HepG2 (cell line): ENCODE data around the gene ZNF526. TPM values are rescaled to one million over a fixed set of nuclear protein-coding genes. Genes with fewer than 3 reads are reported as not detected.

Source experiments
- AHR ChIP-seq: IDR thresholded peaks from 2 replicates; pipeline ENCODE4 v1.6.1; 2018; ENCODE audit warnings: missing genetic modification reagents, missing compliant biosample characterization
- CC2D1A ChIP-seq: sonication (generic); formaldehyde crosslinking; IDR thresholded peaks from 2 replicates; pipeline ENCODE4 v1.8.1; 2023; ENCODE audit warnings: mild to moderate bottlenecking, missing genetic modification reagents
- KDM1A ChIP-seq: IDR thresholded peaks from 2 replicates; pipeline ENCODE4 v1.6.1; 2016; ENCODE audit warnings: missing compliant biosample characterization
- KIAA2018 ChIP-seq: sonication (generic); formaldehyde crosslinking; IDR thresholded peaks from 2 replicates; pipeline ENCODE4 v1.5.0; 2020; ENCODE audit warnings: mild to moderate bottlenecking, missing genetic modification reagents, borderline replicate concordance
- MTF1 ChIP-seq: sonication (generic); formaldehyde crosslinking; IDR thresholded peaks from 2 replicates; pipeline ENCODE4 v1.5.0; 2020; ENCODE audit warnings: missing genetic modification reagents
- NFRKB ChIP-seq: fragments of 450-650 bp; IDR thresholded peaks from 2 replicates; pipeline ENCODE4 v1.6.1; 2017
- NPAS2 ChIP-seq: sonication (generic); formaldehyde crosslinking; IDR thresholded peaks from 2 replicates; pipeline ENCODE4 v1.8.0; 2022; ENCODE audit warnings: mild to moderate bottlenecking, missing genetic modification reagents, borderline replicate concordance
- NR2F2 ChIP-seq: IDR thresholded peaks from 2 replicates; pipeline ENCODE4 v1.6.1; 2012; ENCODE audit warnings: low read depth, inconsistent platforms, borderline replicate concordance
- PAXIP1 ChIP-seq: sonication (generic); formaldehyde crosslinking; conservative IDR thresholded peaks from 2 replicates; pipeline ENCODE4 v1.4.0; 2020; ENCODE audit warnings: mild to moderate bottlenecking, missing genetic modification reagents, moderate library complexity
- RARA ChIP-seq: IDR thresholded peaks from 2 replicates; pipeline ENCODE4 v1.6.1; 2016; ENCODE audit warnings: missing genetic modification reagents, missing compliant biosample characterization
- SALL2 ChIP-seq: sonication (generic); formaldehyde crosslinking; IDR thresholded peaks from 2 replicates; pipeline ENCODE4 v1.8.1; 2023; ENCODE audit warnings: mild to moderate bottlenecking, missing genetic modification reagents, inconsistent platforms
- SIX4 ChIP-seq: sonication (generic); formaldehyde crosslinking; IDR thresholded peaks from 2 replicates; pipeline ENCODE4 v1.4.0; 2020; ENCODE audit warnings: missing genetic modification reagents
- THAP8 ChIP-seq: sonication (generic); formaldehyde crosslinking; IDR thresholded peaks from 2 replicates; pipeline ENCODE4 v1.5.1; 2020; ENCODE audit warnings: missing genetic modification reagents, mild to moderate bottlenecking, borderline replicate concordance
- ZFP1 ChIP-seq: IDR thresholded peaks from 2 replicates; pipeline ENCODE4 v1.6.1; 2016
- ZKSCAN8 ChIP-seq: IDR thresholded peaks from 2 replicates; pipeline ENCODE4 v1.6.1; 2016; ENCODE audit warnings: borderline replicate concordance, missing genetic modification reagents, missing compliant biosample characterization
- ZNF331 ChIP-seq: sonication (generic); formaldehyde crosslinking; IDR thresholded peaks from 2 replicates; pipeline ENCODE4 v1.4.0; 2020; ENCODE audit warnings: missing genetic modification reagents
- ZNF557 ChIP-seq: sonication (generic); formaldehyde crosslinking; IDR thresholded peaks from 2 replicates; pipeline ENCODE4 v1.4.0; 2020; ENCODE audit warnings: missing genetic modification reagents
- ZNF607 ChIP-seq: sonication (generic); formaldehyde crosslinking; IDR thresholded peaks from 2 replicates; pipeline ENCODE4 v1.5.1; 2020; ENCODE audit warnings: missing genetic modification reagents, mild to moderate bottlenecking, borderline replicate concordance
- ZNF782 ChIP-seq: sonication (generic); formaldehyde crosslinking; IDR thresholded peaks from 2 replicates; pipeline ENCODE4 v1.4.0; 2020; ENCODE audit warnings: missing genetic modification reagents, mild to moderate bottlenecking, borderline replicate concordance
- polyA plus RNA-seq, 8 experiments: library from polyadenylated mRNA; depleted of rRNA in 3 of 8; stranded (reverse) in 7 of 8; unstranded in 1 of 8; fragments of >200 nt; fragmentation: Illumina TruSeq in 4 of 8; extraction: Trizol in 4 of 8; gene quantifications; 2 replicates each; pipeline versions ENCODE4 v1.2.1 to v1.2.3, GENCODE V29; 2011 to 2016; ENCODE audit warnings: low read depth in 4 of 8, missing spikeins in 1 of 8, mixed read lengths in 1 of 8; ENCODE audit not compliant: insufficient read depth in 1 of 8
- total RNA-seq, 5 experiments: library from RNA; depleted of rRNA; stranded (reverse); fragments of >200 nt; fragmentation: Illumina TruSeq; extraction: Trizol; gene quantifications; 2 replicates each; pipeline ENCODE4 v1.2.3, GENCODE V29; 2016; ENCODE audit warnings: low read depth in 1 of 5

ZNF526 gene
- total and polyA plus RNA-seq, 2 of the 13 experiments (the other 11 are each of a cell fraction or from before 2014, with no cell fraction given), result 3.3 to 8.4 TPM

GRCh38 chr19:42244347-42245220 lies 24.5 kb downstream of the ZNF526 start (continued):
- TF ChIP-seq KIAA2018 (no peak), THAP8 (CRISPR knock-in tag) (no peak), MTF1 (CRISPR knock-in tag) (no peak), KDM1A (no peak), ZFP1 (CRISPR knock-in tag) (no peak), SIX4 (CRISPR knock-in tag) (no peak), CC2D1A (CRISPR knock-in tag) (no peak), NPAS2 (CRISPR knock-in tag) (no peak), RARA (CRISPR knock-in tag) (no peak), SALL2 (CRISPR knock-in tag) (no peak; the same call in none of the 2 replicates), ZNF331 (no peak), AHR (CRISPR knock-in tag) (no peak), PAXIP1 (CRISPR knock-in tag) (peak; percentile 44; the same call in 1 of the 2 replicates), NR2F2 (no peak), ZNF782 (CRISPR knock-in tag) (no peak), ZKSCAN8 (CRISPR knock-in tag) (no peak; the same call in 1 of the 2 replicates), ZNF557 (CRISPR knock-in tag) (no peak), ZNF607 (CRISPR knock-in tag) (no peak), NFRKB (no peak)
